Epithelial cell of esophagus (primary cell): Measurements from ENCODE around the gene TUBGCP2.

Experiments used
- DNase-seq: peaks from one replicate; pipeline ENCODE4 v3.0.0; 2010; ENCODE audit warnings: low read depth
- H3K4me3 ChIP-seq: 2 replicates; pipeline ENCODE4 v1.5.1; 2011; ENCODE audit warnings: mild to moderate bottlenecking, low read length, control low read depth
- CTCF ChIP-seq: IDR thresholded peaks from 2 replicates; pipeline ENCODE4 v1.5.1; 2011; ENCODE audit warnings: low read depth, mild to moderate bottlenecking, low read length, control low read depth, inconsistent platforms; ENCODE audit not compliant: insufficient read depth; ENCODE audit errors: missing control alignments

TUBGCP2 gene

GRCh38 chr10:133243593-133243992 is 65.1 kb downstream of the TUBGCP2 start:
- no peak for DNase-seq
- no peak for TF ChIP-seq CTCF
- H3K4me3 ChIP-seq = no peak overlapping the region

- no peak for TF ChIP-seq CTCF
- H3K4me3 ChIP-seq = no peak overlapping the region
- DNase-seq = no peak
Observed at GRCh38 chr10:133242611-133243356, 65.9 kb downstream of the TUBGCP2 start.

GRCh38 chr10:133241501-133242205 is 67.0 kb downstream of the TUBGCP2 start:
- DNase-seq = no peak
- TF ChIP-seq CTCF = no peak
- H3K4me3 ChIP-seq = no peak overlapping the region

- no peak overlapping the region for H3K4me3 ChIP-seq
- no peak for DNase-seq
- no peak for TF ChIP-seq CTCF
Observed at GRCh38 chr10:133239990-133240389, 68.7 kb downstream of the TUBGCP2 start.

GRCh38 chr10:133238466-133238804 is 70.2 kb downstream of the TUBGCP2 start:
- H3K4me3 ChIP-seq = no peak overlapping the region
- TF ChIP-seq CTCF = no peak
- no peak for DNase-seq

GRCh38 chr10:133237588-133238465 is 70.8 kb downstream of the TUBGCP2 start, which contains the start of gene VENTX:
VENTX (plus strand) TSS chr10:133237855; CDS start chr10:133237915, 60 bp downstream.
- DNase-seq = no peak
- no peak for TF ChIP-seq CTCF
- H3K4me3 ChIP-seq = no peak within 1 kb of the TSS
